HG02884 (cell line): Measurements from ENCODE around the gene FOSB.

Experiments used
- ATAC-seq: cut with Tn5 transposase; IDR thresholded peaks from one replicate; pipeline ENCODE4 v1.9.1; 2021; ENCODE audit warnings: mild to moderate bottlenecking, moderate library complexity; ENCODE audit not compliant: unreplicated experiment

Gene FOSB

DNA sequence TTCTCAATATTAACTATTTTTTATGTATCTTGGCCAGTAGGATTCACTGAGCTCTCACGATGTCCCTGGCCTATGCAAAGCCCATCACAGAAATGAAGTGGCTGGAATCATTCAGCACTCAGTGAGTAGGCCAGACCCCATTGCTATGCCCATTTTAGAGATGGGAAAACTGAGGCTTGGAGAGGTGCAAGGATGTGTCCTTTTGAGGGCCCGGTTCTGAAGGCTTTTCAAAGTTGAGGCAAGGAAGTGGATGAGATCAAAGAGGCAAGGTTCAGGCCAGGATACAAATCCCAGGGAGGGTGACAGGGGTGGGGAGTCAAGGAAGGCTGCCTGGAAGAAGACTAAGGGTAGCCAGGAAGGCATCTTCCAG, 25.4 kb upstream of the FOSB start:
- no peak for ATAC-seq

DNA sequence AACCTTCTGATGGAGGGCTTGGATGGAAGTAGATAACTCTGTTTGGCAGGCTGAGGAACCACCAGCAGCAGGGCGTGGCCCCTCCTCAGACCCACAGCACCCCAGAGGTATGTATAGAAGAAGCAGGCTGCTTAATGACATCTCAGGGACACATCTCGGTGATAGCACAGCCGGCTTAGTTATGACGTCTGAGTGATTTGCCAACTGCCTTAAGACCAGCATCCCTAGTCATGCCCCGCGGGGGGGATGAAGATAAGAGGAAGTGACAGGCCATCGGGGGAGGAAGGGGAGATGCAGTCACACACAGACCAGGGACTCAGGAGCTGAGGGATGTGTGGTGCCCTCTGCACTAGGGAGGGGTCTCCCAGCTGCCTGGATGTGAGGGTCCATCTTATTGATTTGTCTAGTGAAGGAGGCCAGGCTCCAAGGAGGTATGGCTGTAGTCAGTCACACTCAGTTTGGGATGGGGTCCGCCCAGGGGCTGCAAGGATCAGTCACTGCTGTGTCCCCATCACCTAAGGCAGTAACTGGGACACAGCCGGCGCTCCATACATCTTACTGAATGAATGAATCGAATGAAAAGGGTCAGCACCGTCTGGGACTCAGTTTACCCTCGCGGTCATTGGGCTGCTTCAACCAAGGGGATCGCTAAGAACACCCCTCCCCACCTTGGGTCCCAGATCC, 24.9 kb upstream of the FOSB start:
- ATAC-seq, result no peak

DNA sequence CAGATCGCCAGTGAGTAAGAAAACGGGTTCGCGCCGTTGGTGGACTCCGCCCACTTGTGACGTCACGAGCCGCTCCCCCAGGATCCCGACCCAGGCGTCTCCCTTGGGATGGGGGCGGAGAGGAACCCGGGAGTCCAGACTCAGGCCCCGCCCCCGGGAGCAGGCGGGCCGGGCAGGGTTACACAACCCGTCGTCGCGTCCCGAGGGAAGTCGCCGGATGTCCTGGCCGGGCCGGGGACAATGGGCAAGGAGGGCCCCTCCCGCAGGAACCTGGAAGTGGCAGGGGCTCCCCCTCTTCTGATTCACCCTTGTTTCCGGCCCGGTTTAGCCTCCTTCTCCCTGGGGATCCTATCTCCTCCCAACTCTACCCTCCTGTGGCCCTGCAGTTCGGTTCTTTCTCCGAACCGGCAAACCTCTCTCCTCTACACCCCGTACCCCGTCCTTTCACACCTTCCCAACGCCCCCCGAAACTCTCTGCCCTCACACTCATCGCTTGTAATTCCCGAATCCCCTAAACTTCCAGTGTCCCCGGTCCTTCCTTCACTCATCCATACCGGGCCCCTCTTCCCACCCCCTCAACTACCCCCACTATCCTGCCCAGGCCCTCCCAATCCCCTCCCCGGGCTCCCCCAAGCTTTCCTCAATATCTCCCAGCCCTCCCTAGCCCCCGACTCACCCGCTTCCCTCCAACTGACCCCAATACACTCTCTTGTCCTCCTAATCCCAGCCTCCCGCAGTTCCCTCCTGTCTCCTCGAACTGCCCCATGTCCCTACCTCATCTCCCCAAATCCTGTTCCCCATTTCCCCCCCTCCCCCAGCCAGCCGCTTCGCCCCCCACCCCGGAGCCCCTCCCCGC, 24.1 kb upstream of the FOSB start:
- ATAC-seq, result no peak

DNA sequence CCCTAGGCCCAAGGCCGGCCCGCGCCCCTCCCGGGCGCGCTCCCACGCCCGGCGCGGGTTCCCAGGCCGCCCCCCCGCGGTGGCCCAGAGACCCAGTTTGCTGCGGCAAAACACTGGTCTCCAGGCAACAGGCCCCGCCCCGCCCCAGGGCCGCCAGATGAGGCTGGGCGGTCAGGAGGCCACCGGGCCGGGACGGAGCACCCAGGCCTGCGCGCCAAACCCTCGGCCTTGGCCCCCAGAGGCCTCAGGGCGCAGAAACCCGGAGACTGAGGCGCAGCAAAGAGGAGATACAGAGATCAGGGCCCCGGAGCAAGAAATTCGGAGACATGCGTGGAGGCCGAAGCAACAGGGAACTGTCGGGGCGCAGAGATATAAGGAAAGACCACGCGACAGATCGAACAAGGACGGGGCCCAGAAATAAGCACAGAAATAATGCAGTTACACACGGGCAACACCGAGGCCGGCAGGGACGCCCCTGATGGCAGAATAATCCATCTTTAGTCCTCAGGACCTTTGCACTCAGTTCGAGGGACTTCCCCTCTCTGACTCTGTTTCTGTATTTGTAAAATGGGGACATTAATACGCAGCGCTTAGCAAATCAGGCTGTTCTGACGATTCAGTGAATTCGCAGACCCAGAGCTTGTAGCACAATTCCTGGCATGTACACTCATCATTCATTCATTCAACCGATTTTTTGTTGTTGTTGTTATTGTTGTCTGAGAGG, 23.3 kb upstream of the FOSB start:
- ATAC-seq, result no peak

DNA sequence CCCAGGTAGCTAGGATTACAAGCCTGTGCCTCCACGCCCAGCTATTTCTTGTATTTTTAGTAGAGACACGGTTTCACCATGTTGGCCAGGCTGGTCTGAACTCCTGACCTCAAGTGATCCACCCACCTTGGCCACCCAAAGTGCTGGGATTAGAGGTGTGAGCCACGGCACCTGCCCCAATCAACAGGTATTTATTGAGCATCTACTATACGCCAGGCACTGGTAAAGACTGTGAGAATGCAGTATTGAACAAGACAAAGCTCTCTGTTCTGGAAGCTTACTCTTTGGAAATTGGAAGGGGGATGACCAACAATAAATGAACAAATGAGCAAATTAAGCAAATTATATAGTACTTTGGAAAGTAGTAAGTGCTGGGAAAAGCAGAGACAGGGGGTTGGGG, 22.7 kb upstream of the FOSB start:
- ATAC-seq, result no peak

DNA sequence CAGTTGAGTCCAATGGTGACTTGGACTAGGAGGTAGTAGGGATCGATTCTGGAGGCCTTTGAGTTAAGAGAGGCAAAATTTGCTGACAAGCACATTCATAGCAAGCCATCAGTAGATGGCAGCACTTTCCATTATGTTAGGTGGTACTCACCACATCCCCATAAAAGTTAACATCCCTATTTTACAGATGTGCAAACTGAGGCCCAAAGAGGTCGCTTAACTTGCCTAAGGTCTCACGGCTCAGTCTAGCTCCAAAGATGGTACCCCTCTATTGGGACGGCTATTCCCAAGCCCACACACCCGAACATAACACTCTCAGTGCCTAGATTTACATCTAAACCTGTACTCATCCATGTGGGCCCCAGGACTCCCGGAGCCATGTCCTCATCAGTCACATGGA, 21.5 kb upstream of the FOSB start:
- ATAC-seq, result no peak

DNA sequence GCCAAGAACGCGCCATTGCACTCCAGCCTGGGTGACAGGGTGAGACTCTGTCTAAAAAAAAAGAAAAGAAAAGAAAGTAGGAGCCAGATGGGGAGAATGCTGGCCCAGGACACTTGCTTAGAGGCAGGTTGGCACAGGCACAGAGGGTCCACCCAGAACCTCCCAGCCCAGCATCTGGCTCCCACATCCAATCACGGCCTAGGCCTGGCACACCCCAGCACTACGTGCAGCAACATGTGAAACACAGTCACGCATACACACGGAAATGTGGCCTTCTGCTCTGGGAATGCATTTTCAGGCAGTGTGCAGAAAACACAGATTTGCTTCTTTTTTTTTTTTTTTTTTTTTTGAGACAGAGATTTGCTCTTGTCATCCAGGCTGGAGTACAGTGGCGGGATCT, 20.9 kb upstream of the FOSB start:
- ATAC-seq, result no peak

DNA sequence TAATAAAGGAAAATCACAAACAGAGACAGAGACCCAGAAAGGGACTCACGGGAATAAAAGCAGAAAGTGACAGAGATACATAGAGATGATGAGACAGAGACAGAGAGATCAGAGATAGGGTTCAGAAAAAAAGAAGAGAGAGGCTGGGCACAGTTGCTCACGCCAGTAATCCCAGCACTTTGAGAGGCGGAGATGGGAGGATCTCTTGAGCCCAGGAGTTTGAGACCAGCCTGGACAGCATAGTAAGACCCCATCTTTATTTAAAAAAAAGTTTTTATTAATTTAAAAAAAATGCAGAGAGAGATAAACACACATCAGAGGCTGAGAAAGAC, 19.4 kb upstream of the FOSB start:
- no peak for ATAC-seq

DNA sequence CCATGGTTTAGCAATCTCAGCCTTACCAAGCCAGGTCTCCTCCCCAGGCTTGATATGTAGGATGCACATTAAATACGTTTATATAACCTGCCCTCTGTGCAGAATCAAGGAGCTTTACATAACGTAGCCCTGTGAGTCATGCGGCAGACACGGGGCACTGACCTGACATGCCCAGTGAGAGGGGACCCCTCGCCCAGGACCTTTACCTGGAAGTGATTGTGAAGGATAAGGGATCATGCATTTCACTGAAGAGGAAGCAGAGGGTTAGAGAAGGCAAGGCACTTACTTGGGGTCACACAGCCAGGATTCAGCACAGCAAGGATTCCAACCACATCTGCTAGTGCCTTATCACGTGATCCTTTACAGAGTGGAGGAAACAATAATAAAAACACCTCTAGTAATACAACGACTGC, 18.9 kb upstream of the FOSB start:
- no peak for ATAC-seq

DNA sequence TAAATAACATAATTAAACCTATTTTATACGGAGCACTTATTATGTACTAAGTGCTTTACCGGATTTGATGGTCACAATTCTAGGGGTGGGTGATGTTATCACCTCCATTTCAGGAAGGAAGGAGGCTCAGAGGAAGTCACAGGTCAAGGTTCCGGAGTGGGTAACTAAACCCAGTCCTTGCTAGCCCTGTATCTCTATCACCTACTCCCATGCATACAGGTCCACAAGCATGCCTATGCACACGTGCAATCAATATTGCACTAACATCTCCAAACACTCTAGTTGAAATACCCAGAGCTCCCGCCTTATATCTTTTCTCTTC, 17.8 kb upstream of the FOSB start:
- no peak for ATAC-seq

DNA sequence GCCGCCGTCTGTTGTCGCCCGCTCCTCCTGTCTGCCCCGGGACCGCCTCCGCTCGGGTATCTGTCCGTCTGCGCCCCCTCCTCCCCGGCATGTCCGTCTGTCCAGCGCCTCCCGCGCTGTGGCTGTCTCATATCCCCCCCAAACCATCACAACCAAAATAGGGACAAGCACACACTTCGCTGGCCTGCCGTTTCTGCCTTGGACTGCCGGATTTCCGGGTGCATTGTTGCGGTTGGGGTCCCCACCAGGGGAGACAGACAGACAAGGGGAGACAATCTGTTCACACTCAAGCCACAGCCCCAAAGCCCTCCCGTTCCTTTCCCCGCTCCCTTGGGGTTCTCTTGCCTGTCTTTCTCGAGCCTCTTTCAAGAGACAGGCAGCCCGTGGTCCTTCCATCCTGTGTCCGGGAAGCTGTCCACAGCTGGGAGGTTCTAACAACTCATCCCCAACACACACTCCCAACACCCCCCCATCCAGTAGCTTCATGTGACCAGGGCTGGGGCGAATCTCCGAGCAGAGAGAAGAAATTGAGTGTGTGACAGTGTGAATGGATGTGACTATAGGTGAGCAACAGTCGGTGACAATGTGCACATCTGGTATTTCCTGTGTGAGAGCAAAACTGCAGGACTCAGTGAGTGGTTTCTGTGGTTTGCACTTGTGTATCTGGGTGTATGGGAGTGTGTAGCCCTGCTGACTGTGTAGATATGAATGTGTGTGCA, 16.5 kb upstream of the FOSB start:
- no peak for ATAC-seq

DNA sequence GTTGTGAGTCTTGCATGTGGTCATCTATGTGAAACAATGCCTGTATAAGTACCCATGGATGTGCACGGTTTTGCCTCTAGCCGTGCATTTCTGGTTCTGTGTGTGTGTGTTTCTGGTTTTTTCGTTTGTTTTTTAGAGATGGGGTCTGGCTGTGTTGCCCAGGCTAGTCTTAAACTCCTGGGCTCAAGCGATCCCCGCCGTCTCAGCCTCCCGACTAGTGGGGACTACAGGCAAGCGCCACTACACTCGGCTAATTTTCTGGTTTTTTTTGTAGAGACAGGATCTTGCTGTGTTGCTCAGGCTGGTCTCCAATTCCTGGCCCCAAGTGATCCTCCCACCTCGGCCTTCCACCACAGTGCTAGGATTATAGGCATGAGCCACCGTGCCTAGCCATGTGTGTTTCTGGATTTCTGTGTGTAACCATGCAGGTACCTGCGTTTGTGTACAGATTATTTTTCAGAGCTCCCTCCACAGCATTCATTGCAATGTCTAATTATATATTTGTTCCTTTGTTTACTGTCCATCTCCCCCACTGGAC, 15.9 kb upstream of the FOSB start:
- ATAC-seq, result no peak

DNA sequence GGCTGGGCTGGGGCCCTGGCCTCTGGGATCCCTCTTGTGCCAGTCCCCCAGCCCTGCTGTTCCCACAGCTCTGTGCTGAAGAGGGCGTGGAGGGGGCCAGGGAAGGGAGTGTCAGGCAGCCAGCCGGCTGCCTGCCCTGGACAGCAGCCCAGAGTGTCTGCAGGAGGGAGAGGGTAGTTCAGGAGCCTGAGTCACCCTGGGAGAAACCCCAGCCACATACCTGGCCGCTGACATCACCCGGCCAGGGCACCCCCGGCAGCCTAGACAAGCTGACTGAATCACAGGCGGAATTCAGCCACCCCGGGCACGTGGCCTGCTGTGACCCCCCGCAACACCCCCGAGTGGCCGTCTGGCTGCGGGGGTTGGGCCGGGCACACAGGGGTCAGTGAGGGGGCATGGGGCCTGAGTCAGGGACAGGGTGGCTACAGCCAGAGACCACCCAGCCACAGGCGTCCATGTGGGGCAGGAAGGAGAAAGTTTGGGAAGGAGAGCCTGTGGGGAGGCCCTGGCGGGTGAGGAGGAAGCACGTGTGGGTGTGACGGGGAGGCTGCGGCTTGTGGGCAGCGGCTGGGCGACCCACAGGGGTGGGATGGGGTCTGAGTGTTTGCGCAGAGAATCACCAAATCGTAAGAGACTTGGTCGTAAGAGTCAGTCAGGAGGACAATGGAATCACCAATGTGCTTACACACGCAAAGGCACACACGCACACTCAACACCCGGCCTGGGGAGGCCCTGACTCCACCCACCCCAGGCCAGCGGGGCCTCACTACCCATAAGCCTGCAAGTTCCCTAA, 11.9 kb upstream of the FOSB start:
- no peak for ATAC-seq

DNA sequence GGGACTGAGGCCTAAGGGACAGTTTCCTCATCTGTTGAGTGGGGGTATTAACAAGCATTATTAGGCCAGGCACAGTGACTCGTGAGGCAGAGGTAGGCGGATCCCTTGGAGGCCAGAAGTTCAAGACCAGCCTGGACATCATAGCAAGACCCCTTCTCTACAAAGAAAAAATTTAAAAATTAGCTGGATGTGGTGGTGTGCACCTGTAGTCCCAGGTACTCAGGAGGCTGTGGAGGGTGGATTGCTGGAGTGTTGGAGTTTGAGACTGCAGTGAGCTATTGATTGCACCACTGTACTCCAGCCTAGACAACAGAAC, 11.3 kb upstream of the FOSB start:
- ATAC-seq, result no peak

DNA sequence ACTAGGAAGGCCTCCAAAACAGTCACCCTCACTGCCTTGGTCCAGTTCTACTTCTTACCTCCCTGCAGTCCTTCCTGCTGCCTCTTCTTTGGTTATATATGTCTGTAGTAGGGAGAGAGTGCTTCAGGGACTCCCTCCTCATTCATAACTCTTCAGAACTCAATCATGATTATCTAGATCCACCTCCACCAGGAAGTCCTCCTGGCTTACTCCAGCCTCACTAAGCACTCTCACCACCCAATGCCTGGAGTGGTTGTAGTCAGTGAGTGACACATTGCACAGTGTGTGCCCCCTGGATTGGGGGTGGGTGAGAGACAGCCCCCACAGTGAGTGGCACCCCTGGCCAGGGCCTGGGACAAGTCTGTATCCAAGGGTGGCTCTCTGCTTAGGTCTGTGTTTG, 10.0 kb upstream of the FOSB start:
- ATAC-seq, result no peak

DNA sequence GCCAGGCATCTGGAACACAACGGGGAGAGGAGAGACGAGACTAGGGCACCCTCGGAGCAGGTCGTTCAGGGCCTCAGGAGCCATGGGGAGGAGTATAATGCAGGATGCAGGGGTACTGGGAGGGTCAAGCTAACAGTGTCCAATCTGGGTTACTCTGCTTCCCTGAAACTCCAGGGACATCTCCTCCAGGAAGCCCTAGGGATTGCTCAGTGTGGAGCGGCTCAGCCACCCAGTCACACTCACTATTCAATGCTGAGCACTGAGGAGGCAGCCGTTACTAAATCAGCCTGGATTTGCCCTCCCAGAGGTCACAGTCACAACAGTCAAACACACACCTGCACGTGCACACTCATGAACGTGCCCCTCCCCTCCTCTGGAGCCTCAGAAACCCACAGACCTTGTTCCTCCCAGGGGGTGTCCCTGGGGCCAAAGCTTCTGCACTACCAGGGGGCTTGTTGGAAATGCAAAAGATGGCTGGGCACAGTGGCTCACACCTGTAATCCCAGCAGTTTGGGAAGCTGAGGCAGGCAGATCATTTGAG, 6.9 kb upstream of the FOSB start:
- ATAC-seq, result no peak

DNA sequence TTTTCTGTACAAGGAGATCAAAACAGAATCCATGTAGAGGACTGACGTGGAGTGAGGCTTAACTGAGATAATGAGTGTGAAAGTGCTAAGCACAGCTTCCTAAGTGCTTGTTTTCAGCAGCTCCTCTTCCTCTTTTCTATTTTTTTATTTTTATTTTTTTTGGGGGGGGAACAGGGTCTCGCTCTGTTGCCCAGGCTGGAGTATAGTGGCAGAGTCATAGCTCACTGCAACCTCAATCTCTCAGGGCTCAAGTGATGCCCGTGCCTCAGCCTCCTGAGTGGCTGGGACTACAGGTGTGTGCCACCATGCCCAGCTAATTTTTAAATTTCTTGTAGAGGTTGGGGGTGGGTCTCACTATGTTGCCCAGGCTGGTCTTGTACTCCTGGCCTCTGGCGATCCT, 5.6 kb upstream of the FOSB start:
- ATAC-seq, result no peak

DNA sequence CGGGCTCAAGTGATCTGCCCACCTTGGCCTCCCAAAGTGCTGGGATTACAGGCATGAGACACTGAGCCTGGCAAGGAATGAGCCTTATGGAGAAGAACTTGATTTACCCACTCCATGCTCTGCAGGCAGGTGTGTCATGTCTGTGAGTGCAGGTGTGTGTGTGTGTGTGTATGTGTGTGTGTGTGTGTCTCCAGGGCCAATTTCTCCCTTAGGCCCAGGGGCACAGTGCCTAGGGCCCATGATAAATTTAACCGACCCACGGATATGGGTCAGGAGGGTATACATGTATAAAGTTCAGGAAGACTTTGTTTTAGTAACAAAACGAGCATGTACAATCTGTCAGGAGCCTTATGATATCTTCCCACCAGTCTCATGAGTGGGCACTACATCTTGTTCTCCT, 4.6 kb upstream of the FOSB start:
- no peak for ATAC-seq

DNA sequence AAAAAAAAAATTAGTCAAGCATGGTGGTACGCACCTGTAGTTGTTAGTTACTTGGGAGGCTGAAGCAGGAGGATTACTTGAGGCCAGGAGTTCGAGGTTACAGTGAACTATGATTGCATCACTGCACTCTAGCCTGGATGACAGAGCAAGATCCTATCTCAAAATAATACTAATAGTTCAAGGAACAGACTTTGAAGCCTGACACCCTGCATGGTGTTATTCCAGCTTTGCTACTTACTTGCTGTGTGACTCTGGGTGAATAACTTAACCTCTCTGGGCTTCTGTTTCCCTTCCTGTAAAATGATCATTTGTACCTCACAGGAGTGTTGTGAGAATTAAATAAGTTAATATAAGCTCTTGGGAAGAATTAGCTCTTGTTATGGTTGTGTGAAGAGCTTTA, 3.5 kb upstream of the FOSB start:
- no peak for ATAC-seq

DNA sequence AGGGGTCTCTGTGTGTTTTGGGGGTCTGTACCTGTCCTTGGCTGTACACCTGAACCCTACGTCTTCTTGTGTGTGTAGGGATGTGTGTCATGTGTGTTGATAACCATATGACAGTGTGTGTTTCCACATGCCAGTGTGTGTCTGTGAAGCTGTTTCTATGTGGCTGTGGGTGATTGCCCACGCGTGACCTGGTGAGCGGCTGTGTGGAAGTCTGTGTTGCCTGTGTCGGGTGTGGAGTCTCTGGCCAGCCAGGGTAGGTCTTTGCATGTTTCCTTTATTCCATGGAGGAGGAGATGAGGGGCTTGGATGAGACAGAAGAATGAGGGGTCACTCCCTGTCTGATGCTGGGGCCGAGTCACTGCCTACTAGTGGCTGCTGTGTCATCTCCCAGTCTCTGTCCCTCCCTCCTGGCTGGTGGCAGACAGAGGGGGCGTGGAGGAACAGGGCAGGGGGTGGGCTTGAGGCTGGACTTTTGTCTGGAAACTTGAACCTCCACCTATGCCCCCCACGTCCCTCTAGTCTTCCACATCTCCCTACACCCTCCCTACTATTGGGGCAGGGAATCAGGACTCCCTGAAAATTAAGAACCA, 2.8 kb upstream of the FOSB start:
- ATAC-seq, result no peak
